SK-N-SH treated with all-trans-retinoic acid at 6 μM for 48 hours (cell line): ENCODE data around the gene HES4.

Experiments used
- ARNTL ChIP-seq: fragments of 450-650 bp; formaldehyde crosslinking; IDR thresholded peaks from 2 replicates; pipeline ENCODE4 v1.5.0; 2020; ENCODE audit warnings: low read depth, mild to moderate bottlenecking, moderate library complexity, borderline replicate concordance
- CSRNP3 ChIP-seq: fragments of 250-450 bp; sonication (Bioruptor Pico); IDR thresholded peaks from 2 replicates; pipeline ENCODE4 v1.5.1; 2021; ENCODE audit warnings: mild to moderate bottlenecking, moderate library complexity
- ISL1 ChIP-seq: fragments of 250-450 bp; sonication (Bioruptor Pico); IDR thresholded peaks from 2 replicates; pipeline ENCODE4 v2.1.2; 2022; ENCODE audit warnings: mild to moderate bottlenecking, moderate library complexity
- OSR1 ChIP-seq: fragments of 250-450 bp; sonication (Bioruptor Pico); IDR thresholded peaks from 2 replicates; pipeline ENCODE4 v1.8.0; 2022; ENCODE audit warnings: moderate library complexity, mild to moderate bottlenecking, inconsistent platforms
- RARB ChIP-seq: fragments of 250-450 bp; sonication (Bioruptor Pico); IDR thresholded peaks from 2 replicates; pipeline ENCODE4 v1.8.0; 2021; ENCODE audit warnings: mild to moderate bottlenecking, moderate library complexity
- TOX ChIP-seq: fragments of 250-450 bp; sonication (Bioruptor Pico); IDR thresholded peaks from 2 replicates; pipeline ENCODE4 v1.8.0; 2021; ENCODE audit warnings: mild to moderate bottlenecking, moderate library complexity, borderline replicate concordance
- ZC3H10 ChIP-seq: fragments of 250-450 bp; sonication (Bioruptor Pico); IDR thresholded peaks from 2 replicates; pipeline ENCODE4 v1.5.1; 2021; ENCODE audit warnings: mild to moderate bottlenecking, moderate library complexity
- ZFP3 ChIP-seq: fragments of 250-450 bp; sonication (Bioruptor Pico); IDR thresholded peaks from 2 replicates; pipeline ENCODE4 v1.5.0; 2020; ENCODE audit warnings: mild to moderate bottlenecking, moderate library complexity
- ZFP30 ChIP-seq: fragments of 450-650 bp; formaldehyde crosslinking; IDR thresholded peaks from 2 replicates; pipeline ENCODE4 v1.5.0; 2022; ENCODE audit warnings: mild to moderate bottlenecking, moderate library complexity
- ZNF565 ChIP-seq: fragments of 450-650 bp; formaldehyde crosslinking; conservative IDR thresholded peaks from 2 replicates; pipeline ENCODE4 v1.5.0; 2020; ENCODE audit warnings: low read depth, mild to moderate bottlenecking, moderate library complexity
- ZNF70 ChIP-seq: fragments of 450-650 bp; formaldehyde crosslinking; IDR thresholded peaks from 2 replicates; pipeline ENCODE4 v1.5.0; 2020; ENCODE audit warnings: mild to moderate bottlenecking, moderate library complexity
- ZNF8 ChIP-seq: fragments of 450-650 bp; formaldehyde crosslinking; IDR thresholded peaks from 2 replicates; pipeline ENCODE4 v1.5.0; 2020; ENCODE audit warnings: mild to moderate bottlenecking, moderate library complexity
- TF ChIP-seq, protein P1 (sequence below): fragments of 250-450 bp; sonication (Bioruptor Pico); IDR thresholded peaks from 2 replicates; pipeline ENCODE4 v1.8.0; 2020; ENCODE audit warnings: mild to moderate bottlenecking, moderate library complexity, borderline replicate concordance
- TF ChIP-seq, protein P2 (sequence below): fragments of 250-450 bp; sonication (Bioruptor Pico); IDR thresholded peaks from 2 replicates; pipeline ENCODE4 v1.8.0; 2021; ENCODE audit warnings: low read depth, mild to moderate bottlenecking, moderate library complexity, borderline replicate concordance

DNA sequence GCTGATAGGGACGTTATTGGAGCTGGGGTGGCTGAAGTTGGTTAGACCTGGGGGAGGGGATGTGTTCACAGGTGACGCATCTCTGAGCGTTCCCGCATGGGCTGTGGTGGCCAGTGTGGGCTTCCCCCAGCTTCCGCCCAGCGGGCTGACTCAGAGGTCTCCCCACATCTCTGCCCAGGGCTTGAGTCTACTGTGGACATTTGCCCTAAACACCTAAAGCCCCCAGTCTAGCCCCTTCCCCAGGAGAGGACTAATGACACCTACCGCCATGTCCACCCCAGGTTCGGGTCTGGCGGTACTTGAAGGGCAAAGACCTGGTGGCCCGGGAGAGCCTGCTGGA is 22.0 kb upstream of the HES4 start:
- no peak for TF ChIP-seq CSRNP3 (CRISPR knock-in tag)
- no peak for TF ChIP-seq ARNTL (CRISPR knock-in tag)
- TF ChIP-seq ZFP3 (CRISPR knock-in tag), result no peak
- no peak for TF ChIP-seq ISL1
- TF ChIP-seq, protein P1, sequence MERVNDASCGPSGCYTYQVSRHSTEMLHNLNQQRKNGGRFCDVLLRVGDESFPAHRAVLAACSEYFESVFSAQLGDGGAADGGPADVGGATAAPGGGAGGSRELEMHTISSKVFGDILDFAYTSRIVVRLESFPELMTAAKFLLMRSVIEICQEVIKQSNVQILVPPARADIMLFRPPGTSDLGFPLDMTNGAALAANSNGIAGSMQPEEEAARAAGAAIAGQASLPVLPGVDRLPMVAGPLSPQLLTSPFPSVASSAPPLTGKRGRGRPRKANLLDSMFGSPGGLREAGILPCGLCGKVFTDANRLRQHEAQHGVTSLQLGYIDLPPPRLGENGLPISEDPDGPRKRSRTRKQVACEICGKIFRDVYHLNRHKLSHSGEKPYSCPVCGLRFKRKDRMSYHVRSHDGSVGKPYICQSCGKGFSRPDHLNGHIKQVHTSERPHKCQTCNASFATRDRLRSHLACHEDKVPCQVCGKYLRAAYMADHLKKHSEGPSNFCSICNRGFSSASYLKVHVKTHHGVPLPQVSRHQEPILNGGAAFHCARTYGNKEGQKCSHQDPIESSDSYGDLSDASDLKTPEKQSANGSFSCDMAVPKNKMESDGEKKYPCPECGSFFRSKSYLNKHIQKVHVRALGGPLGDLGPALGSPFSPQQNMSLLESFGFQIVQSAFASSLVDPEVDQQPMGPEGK (CRISPR knock-in tag), result no peak
- TF ChIP-seq ZC3H10 (CRISPR knock-in tag), result no peak
- TF ChIP-seq, protein P2, sequence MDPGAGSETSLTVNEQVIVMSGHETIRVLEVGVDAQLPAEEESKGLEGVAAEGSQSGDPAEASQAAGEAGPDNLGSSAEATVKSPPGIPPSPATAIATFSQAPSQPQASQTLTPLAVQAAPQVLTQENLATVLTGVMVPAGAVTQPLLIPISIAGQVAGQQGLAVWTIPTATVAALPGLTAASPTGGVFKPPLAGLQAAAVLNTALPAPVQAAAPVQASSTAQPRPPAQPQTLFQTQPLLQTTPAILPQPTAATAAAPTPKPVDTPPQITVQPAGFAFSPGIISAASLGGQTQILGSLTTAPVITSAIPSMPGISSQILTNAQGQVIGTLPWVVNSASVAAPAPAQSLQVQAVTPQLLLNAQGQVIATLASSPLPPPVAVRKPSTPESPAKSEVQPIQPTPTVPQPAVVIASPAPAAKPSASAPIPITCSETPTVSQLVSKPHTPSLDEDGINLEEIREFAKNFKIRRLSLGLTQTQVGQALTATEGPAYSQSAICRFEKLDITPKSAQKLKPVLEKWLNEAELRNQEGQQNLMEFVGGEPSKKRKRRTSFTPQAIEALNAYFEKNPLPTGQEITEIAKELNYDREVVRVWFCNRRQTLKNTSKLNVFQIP (CRISPR knock-in tag), result no peak
- no peak for TF ChIP-seq TOX (CRISPR knock-in tag)
- no peak for TF ChIP-seq ZNF8
- no peak for TF ChIP-seq ZNF70
- no peak for TF ChIP-seq ZFP30
- no peak for TF ChIP-seq RARB (CRISPR knock-in tag)
- no peak for TF ChIP-seq OSR1 (CRISPR knock-in tag)
- no peak for TF ChIP-seq ZNF565
